K562 (cell line): Measurements from ENCODE around the gene ANO10. TPM values are rescaled to one million over a fixed set of nuclear protein-coding genes. Genes with fewer than 3 reads are reported as not detected.

ENCODE experiments used
- ATAC-seq: fragments of 200-7000 bp; cut with Tn5 transposase; 3 replicates; pipeline ENCODE4 v1.9.1; 2020; ENCODE audit warnings: moderate library complexity
- BruUV-seq: library from RNA; stranded (reverse); fragments of 400-500 nt; replicated peaks from 2 replicates; lab custom pipeline; 2021; lab: Mats Ljungman, UMichigan
- CTCF ChIA-PET: fragments of 300-600 bp; formaldehyde crosslinking; extraction: SDS; loops from one replicate; lab custom pipeline; 2021; ENCODE audit warnings: low intra/inter-chr PET ratio; lab: Yijun Ruan, JAX
- POLR2A ChIA-PET: fragments of 300-600, 350-650 bp; sonication (Branson Sonifier 250); formaldehyde crosslinking; extraction: SDS; loops from one replicate; lab custom pipeline; 2021; ENCODE audit warnings: antibody characterized with exemption, inconsistent platforms; lab: Yijun Ruan, JAX
- DNase-seq, 4 experiments: peaks; one replicate each; pipeline versions ENCODE4 v3.0.0 to v3.0.0-alpha.2; 2011 to 2018; ENCODE audit warnings: low spot score in 3 of 4, mixed read lengths in 3 of 4; ENCODE audit errors: extremely low read depth in 1 of 4
- FAIRE-seq: peaks from 2 replicates; lab custom pipeline; 2011; peaks lifted over from hg19 to GRCh38; lab: Jason Lieb, UNC
- H2AFZ ChIP-seq: 2 replicates; pipeline ENCODE4 v1.6.0; 2011; ENCODE audit warnings: low read depth, low read length, control low read depth, inconsistent platforms
- H3K27ac ChIP-seq: fragments of 200-600 bp; 3 replicates; pipeline ENCODE4 v1.8.0; 2011; ENCODE audit warnings: low read depth, mild to moderate bottlenecking, control low read depth, inconsistent platforms, low read length, moderate library complexity, mixed read lengths; ENCODE audit errors: extremely low read depth
- H3K27me3 ChIP-seq, 2 experiments: fragments of 300-600 bp in 1 of 2; 2 replicates in 1 of 2; 3 replicates in 1 of 2; pipeline versions ENCODE4 v1.6.0 to v1.8.0; 2011; ENCODE audit warnings: inconsistent platforms in 2 of 2, low read length in 2 of 2, mild to moderate bottlenecking in 1 of 2, mixed read lengths in 1 of 2, moderate library complexity in 1 of 2; ENCODE audit not compliant: control insufficient read depth in 2 of 2, insufficient read depth in 2 of 2
- H3K36me3 ChIP-seq: fragments of 300-600 bp; 3 replicates; pipeline ENCODE4 v1.8.0; 2011; ENCODE audit warnings: mild to moderate bottlenecking, low read length, inconsistent platforms; ENCODE audit not compliant: control insufficient read depth, insufficient read depth
- H3K4me1 ChIP-seq, 2 experiments: fragments of 200-600 bp in 1 of 2; replicated peaks in 1 of 2; 2 replicates in 1 of 2; 3 replicates in 1 of 2; pipeline versions ENCODE4 v1.5.1 to v1.8.0; 2011; ENCODE audit warnings: inconsistent platforms in 2 of 2, low read length in 2 of 2, mild to moderate bottlenecking in 1 of 2, mixed read lengths in 1 of 2, moderate library complexity in 1 of 2; ENCODE audit not compliant: control insufficient read depth in 2 of 2, insufficient read depth in 2 of 2
- H3K4me2 ChIP-seq: 2 replicates; pipeline ENCODE4 v1.6.1; 2011; ENCODE audit warnings: low read length, control low read depth, inconsistent platforms, mixed read lengths; ENCODE audit not compliant: insufficient read depth
- H3K4me3 ChIP-seq: fragments of 200-600 bp; sonication (generic), shearing (Covaris generic); 2 replicates; pipeline ENCODE4 v1.5.1; 2016; ENCODE audit warnings: control low read depth, inconsistent platforms
- H3K79me2 ChIP-seq: fragments of 200-600 bp; 3 replicates; pipeline ENCODE4 v1.8.0; 2011; ENCODE audit warnings: low read length, inconsistent platforms; ENCODE audit not compliant: control insufficient read depth, insufficient read depth
- H3K9ac ChIP-seq, 2 experiments: 2 replicates each; pipeline versions ENCODE4 v1.6.0 to v1.6.1; 2011; ENCODE audit warnings: low read depth in 2 of 2, low read length in 2 of 2, control low read depth in 1 of 2, inconsistent platforms in 1 of 2, mild to moderate bottlenecking in 1 of 2, mixed read lengths in 1 of 2; ENCODE audit not compliant: insufficient read depth in 1 of 2
- H3K9me1 ChIP-seq: one replicate; pipeline ENCODE4 v1.6.0; 2011; ENCODE audit warnings: inconsistent platforms, mild to moderate bottlenecking, low read length, moderate library complexity; ENCODE audit not compliant: control insufficient read depth, insufficient read depth
- H3K9me3 ChIP-seq: replicated peaks from 2 replicates; pipeline ENCODE4 v1.5.1; 2011; ENCODE audit warnings: low read depth, low read length, inconsistent platforms; ENCODE audit not compliant: control insufficient read depth, insufficient read depth
- H4K20me1 ChIP-seq: replicated peaks from 2 replicates; pipeline ENCODE4 v1.6.1; 2011; ENCODE audit warnings: low read length, inconsistent platforms, mixed read lengths; ENCODE audit not compliant: control insufficient read depth, insufficient read depth
- BACH1 ChIP-seq: fragments of 200-800 bp; sonication (Bioruptor generic); IDR thresholded peaks from 2 replicates; pipeline ENCODE4 v1.6.1; 2016; ENCODE audit warnings: missing genetic modification characterization, missing compliant biosample characterization
- CSDE1 ChIP-seq, 2 experiments: fragments of 450-650 bp; IDR thresholded peaks; 2 replicates each; pipeline ENCODE4 v1.6.1; 2016; ENCODE audit warnings: mild to moderate bottlenecking in 1 of 2
- ETS2 ChIP-seq: IDR thresholded peaks from 2 replicates; pipeline ENCODE4 v1.6.1; 2016; ENCODE audit warnings: borderline replicate concordance, missing genetic modification characterization, mild to moderate bottlenecking, moderate library complexity, missing compliant biosample characterization; ENCODE audit not compliant: poor library complexity, severe bottlenecking
- KDM1A ChIP-seq, 2 experiments: fragments of 450-650 bp; IDR thresholded peaks; 2 replicates each; pipeline ENCODE4 v1.6.1; 2016; ENCODE audit warnings: mild to moderate bottlenecking in 2 of 2
- KDM5B ChIP-seq: fragments of 200-600 bp; sonication (generic); IDR thresholded peaks from 2 replicates; pipeline ENCODE4 v1.6.1; 2012; ENCODE audit warnings: low read depth, mild to moderate bottlenecking, moderate library complexity, low read length, control low read depth, inconsistent platforms; ENCODE audit not compliant: insufficient replicate concordance
- LEF1 ChIP-seq: fragments of 450-650 bp; IDR thresholded peaks from 2 replicates; pipeline ENCODE4 v1.6.1; 2016; ENCODE audit warnings: mild to moderate bottlenecking
- MAFG ChIP-seq: fragments of 450-650 bp; conservative IDR thresholded peaks from 2 replicates; pipeline ENCODE4 v1.6.1; 2016; ENCODE audit warnings: missing genetic modification characterization, missing compliant biosample characterization
- MCM7 ChIP-seq, 2 experiments: fragments of 450-650 bp; IDR thresholded peaks; 2 replicates each; pipeline ENCODE4 v1.6.1; 2016 to 2018
- PTBP1 ChIP-seq: fragments of 200-400 bp; formaldehyde crosslinking; IDR thresholded peaks from 2 replicates; pipeline ENCODE4 v1.6.1; 2017; ENCODE audit warnings: low read depth, low read length
- SP2 ChIP-seq: IDR thresholded peaks from 2 replicates; pipeline ENCODE4 v1.6.1; 2011; ENCODE audit warnings: mild to moderate bottlenecking, low read depth, low read length, moderate library complexity; ENCODE audit not compliant: poor library complexity, severe bottlenecking; ENCODE audit errors: extremely low read depth
- STAT5B ChIP-seq: fragments of 250-450 bp; sonication (Bioruptor Pico); IDR thresholded peaks from 2 replicates; pipeline ENCODE4 v1.8.0; 2021; ENCODE audit warnings: mild to moderate bottlenecking, inconsistent platforms
- ZC3H4 ChIP-seq: sonication (generic); formaldehyde crosslinking; IDR thresholded peaks from 2 replicates; pipeline ENCODE4 v1.9.0; 2021; ENCODE audit warnings: missing genetic modification reagents, borderline replicate concordance
- ZFP1 ChIP-seq: fragments of 450-650 bp; formaldehyde crosslinking; IDR thresholded peaks from 2 replicates; pipeline ENCODE4 v1.4.0; 2020; ENCODE audit warnings: mild to moderate bottlenecking, mixed read lengths
- ZSCAN32 ChIP-seq: fragments of 450-650 bp; formaldehyde crosslinking; IDR thresholded peaks from 2 replicates; pipeline ENCODE4 v1.4.0; 2020; ENCODE audit warnings: mild to moderate bottlenecking, moderate library complexity
- WGBS: fragments of 100-300 bp; shearing (Covaris generic); methylation state at CpG from one replicate; pipeline ENCODE4 v1.1.6; 2016; ENCODE audit warnings: low coverage, mixed read lengths; ENCODE audit not compliant: insufficient coverage; ENCODE audit errors: missing lambda C conversion rate; 5-methylcytosine and 5-hydroxymethylcytosine counted together
- in situ Hi-C: fragments of 300-500 bp; cut with MboI; formaldehyde crosslinking; loops from 4 replicates; pipeline ENCODE4 v1.15.0; 2018; ENCODE audit warnings: inconsistent platforms, mixed read lengths
- intact Hi-C: fragments of 100-400 bp; cut with micrococcal nuclease; formaldehyde crosslinking; loops from 2 replicates; pipeline ENCODE4 v1.14.2; 2022
- polyA plus RNA-seq, 8 experiments: library from polyadenylated mRNA; depleted of rRNA in 4 of 8; stranded (reverse) in 5 of 8; unstranded in 3 of 8; fragments of >200 nt; fragmentation: Nextera tagmentation in 2 of 8; fragmentation: Illumina TruSeq in 1 of 8; extraction: Ambion mirVana in 2 of 8; extraction: Trizol in 1 of 8; gene quantifications; 2 replicates each; pipeline versions ENCODE4 v1.2.1 to v1.2.3, GENCODE V29; 2011 to 2014; ENCODE audit warnings: inconsistent platforms in 1 of 8, missing spikeins in 1 of 8
- total RNA-seq, 7 experiments: library from RNA; depleted of rRNA in 6 of 7; stranded (reverse); fragments of >200 nt in 6 of 7; fragmentation: Illumina TruSeq in 2 of 7; extraction: Trizol in 2 of 7; gene quantifications; 2 replicates each; pipeline versions ENCODE4 v1.2.1 to v1.2.3, GENCODE V29; 2011 to 2021; ENCODE audit warnings: low replicate concordance in 1 of 7
- TF ChIP-seq, protein P1 (sequence below): fragments of 250-450 bp; sonication (Bioruptor Pico); IDR thresholded peaks from 2 replicates; pipeline ENCODE4 v1.4.0; 2020

Gene ANO10
- total and polyA plus RNA-seq, 9 of the 15 experiments (the other 6 are each of a cell fraction or from before 2014, with no cell fraction given), result 6.4 to 46.0 (median 32.3) TPM

DNA sequence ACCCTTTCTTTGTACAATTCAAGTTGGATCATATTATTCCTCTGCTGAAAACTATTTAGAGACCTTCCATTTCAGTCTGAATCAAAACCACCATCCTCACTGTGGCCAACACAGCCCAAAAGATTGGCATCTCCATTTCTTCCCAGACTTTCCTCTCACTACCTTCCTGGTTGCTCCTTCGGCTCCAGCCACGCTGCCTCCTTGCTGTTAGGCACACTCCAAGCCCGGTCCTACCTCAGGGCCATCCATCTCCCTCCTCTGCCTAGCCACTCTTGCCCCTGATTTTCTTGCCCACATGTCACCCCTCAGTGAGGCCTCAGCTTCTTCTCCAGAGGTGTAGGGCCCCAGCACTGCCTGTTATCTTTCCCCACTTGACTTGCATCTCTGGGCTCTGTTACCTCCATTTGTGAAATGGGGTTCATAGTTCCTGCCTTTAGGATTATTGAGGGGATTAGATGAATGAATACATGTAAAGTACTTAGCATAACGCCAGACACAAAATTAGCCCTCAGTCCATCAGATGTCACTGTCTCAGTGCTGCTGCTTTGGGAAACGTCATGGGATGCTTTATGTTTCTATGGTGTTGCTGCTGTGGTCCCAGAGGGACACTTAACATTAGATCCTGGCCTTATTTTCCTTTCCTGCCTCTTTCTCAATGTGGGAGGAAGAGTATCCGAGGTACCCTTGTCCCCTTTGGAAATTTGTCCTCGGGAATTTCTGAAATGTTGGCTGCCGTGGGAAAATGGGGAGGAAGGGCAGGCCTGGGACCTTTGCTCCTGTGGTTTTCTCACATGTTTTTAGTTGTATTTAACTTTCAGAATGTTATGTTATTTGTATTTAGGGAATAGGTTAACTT is 304.1 kb downstream of the ANO10 start:
- Histone ChIP-seq H3K9me3 (no peaks in the 10 kb centered on the region), H3K9me1 (no peaks in the 10 kb centered on the region), H3K4me3 (no peak overlapping the region), H3K4me2 (no peak overlapping the region), H3K4me1 (no peaks in the 10 kb centered on the region), H3K36me3 (no peaks in the 10 kb centered on the region), H3K27ac (no peak overlapping the region), H2AFZ (no peak overlapping the region), H3K79me2 (no peaks in the 10 kb centered on the region), H4K20me1 (peaks cover 3% of the 10 kb centered on the region; the same call in 1 of the 2 replicates), H3K27me3 (no peaks in the 10 kb centered on the region), H3K9ac (0 out of 4 replicates have a peak overlapping the region, but pooled peaks of 1 of the 2 experiments have one; percentile 37)
- intact Hi-C loops, result no loop called here
- WGBS, result 58% methylated on average over 8 of the region's 8 CpGs
- no peak for FAIRE-seq
- ChIA-PET POLR2A (interaction anchor here (1.3 kb wide), 1 partner anchor 27 kb away, joined by 5 read pairs; no protein-coding TSS in a partner anchor), CTCF (no interaction called here)
- BruUV-seq, result no TSS peak
- DNase-seq, result no peak
- no peak for ATAC-seq
- in situ Hi-C loops, result no loop called here
- TF ChIP-seq ZC3H4 (CRISPR knock-in tag) (no peak), CSDE1 (IDR thresholded peaks at IDR 0.05) (no peak), STAT5B (CRISPR knock-in tag) (no peak), PTBP1 (no peak), MCM7 (IDR thresholded peaks at IDR 0.05) (no peak), MAFG (tag) (no peak), ETS2 (no peak), LEF1 (no peak), BACH1 (tag) (no peak), KDM5B (no peak), SP2 (no peak), ZFP1 (CRISPR knock-in tag) (no peak), ZSCAN32 (CRISPR knock-in tag) (no peak), KDM1A (IDR thresholded peaks at IDR 0.05) (no peak)
- TF ChIP-seq, protein P1, sequence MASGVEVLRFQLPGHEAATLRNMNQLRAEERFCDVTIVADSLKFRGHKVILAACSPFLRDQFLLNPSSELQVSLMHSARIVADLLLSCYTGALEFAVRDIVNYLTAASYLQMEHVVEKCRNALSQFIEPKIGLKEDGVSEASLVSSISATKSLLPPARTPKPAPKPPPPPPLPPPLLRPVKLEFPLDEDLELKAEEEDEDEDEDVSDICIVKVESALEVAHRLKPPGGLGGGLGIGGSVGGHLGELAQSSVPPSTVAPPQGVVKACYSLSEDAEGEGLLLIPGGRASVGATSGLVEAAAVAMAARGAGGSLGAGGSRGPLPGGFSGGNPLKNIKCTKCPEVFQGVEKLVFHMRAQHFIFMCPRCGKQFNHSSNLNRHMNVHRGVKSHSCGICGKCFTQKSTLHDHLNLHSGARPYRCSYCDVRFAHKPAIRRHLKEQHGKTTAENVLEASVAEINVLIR, result no peak
